Kidney epithelial cell (primary cell): ENCODE measurements around the gene UBXN7. TPM values are rescaled to one million over a fixed set of nuclear protein-coding genes. Genes with fewer than 3 reads are reported as not detected.
"Not testable (repeated sequence)": the region's sequence is repeated elsewhere in the genome, so short reads cannot be mapped to it uniquely, and the experiment has no call there.

ENCODE experiments used
- DNase-seq: peaks from one replicate; pipeline ENCODE4 v3.0.0-alpha.2; 2010; ENCODE audit warnings: low read depth
- H3K27me3 ChIP-seq: 2 replicates; pipeline ENCODE4 v1.6.0; 2011; ENCODE audit warnings: low read length; ENCODE audit not compliant: control insufficient read depth, insufficient read depth
- H3K36me3 ChIP-seq: 2 replicates; pipeline ENCODE4 v1.5.1; 2011; ENCODE audit warnings: low read length; ENCODE audit not compliant: control insufficient read depth, insufficient read depth
- H3K4me3 ChIP-seq: 2 replicates; pipeline ENCODE4 v1.5.1; 2011; ENCODE audit warnings: low read depth, mild to moderate bottlenecking, control low read depth, low read length
- CTCF ChIP-seq: IDR thresholded peaks from 2 replicates; pipeline ENCODE4 v1.5.1; 2011; ENCODE audit warnings: mild to moderate bottlenecking, moderate library complexity, low read length, control low read depth, inconsistent platforms; ENCODE audit not compliant: insufficient read depth, poor library complexity, severe bottlenecking
- total RNA-seq: library from RNA; depleted of rRNA; stranded (reverse); fragments of >200 nt; gene quantifications from 2 replicates; pipeline ENCODE4 v1.2.3, GENCODE V29; 2015

UBXN7 gene
- total RNA-seq, 1 donor from 2014 or later, result 16.4 TPM

GRCh38 chr3:196463478-196463756 lies 31.2 kb upstream of the UBXN7 start:
- Histone ChIP-seq H3K36me3 (no peaks in the 10 kb centered on the region), H3K27me3 (no peaks in the 10 kb centered on the region), H3K4me3 (no peak overlapping the region)
- DNase-seq, result no peak
- TF ChIP-seq CTCF, result no peak

- not testable (repeated sequence) for H3K36me3 ChIP-seq, H3K4me3 ChIP-seq, DNase-seq, H3K27me3 ChIP-seq
Measured at GRCh38 chr3:196462680-196463477, 30.7 kb upstream of the UBXN7 start.

- Histone ChIP-seq H3K36me3 (no peaks in the 10 kb centered on the region), H3K27me3 (no peaks in the 10 kb centered on the region), H3K4me3 (no peak overlapping the region)
- no peak for TF ChIP-seq CTCF
- no peak for DNase-seq
Measured at GRCh38 chr3:196458063-196458462, 25.8 kb upstream of the UBXN7 start.

GRCh38 chr3:196457470-196457869 lies 25.2 kb upstream of the UBXN7 start:
- not testable (repeated sequence) for DNase-seq, H3K27me3 ChIP-seq, H3K36me3 ChIP-seq, H3K4me3 ChIP-seq

GRCh38 chr3:196454935-196455334 lies 22.7 kb upstream of the UBXN7 start:
- no peak for TF ChIP-seq CTCF
- H3K27me3 ChIP-seq, result no peaks in the 10 kb centered on the region
- DNase-seq, result no peak
- no peaks in the 10 kb centered on the region for H3K36me3 ChIP-seq
- H3K4me3 ChIP-seq, result no peak overlapping the region

GRCh38 chr3:196445391-196445790 lies 13.2 kb upstream of the UBXN7 start:
- DNase-seq, H3K36me3 ChIP-seq, H3K27me3 ChIP-seq, H3K4me3 ChIP-seq: not testable (repeated sequence)
- TF ChIP-seq CTCF, result peak; percentile 5

- no peak overlapping the region for H3K4me3 ChIP-seq
- DNase-seq, result no peak
- no peaks in the 10 kb centered on the region for H3K36me3 ChIP-seq
- no peaks in the 10 kb centered on the region for H3K27me3 ChIP-seq
- TF ChIP-seq CTCF, result no peak
Measured at GRCh38 chr3:196444500-196444894, 12.3 kb upstream of the UBXN7 start.
